ENCODE measurements around the gene DBNDD2. TPM values are rescaled to one million over a fixed set of nuclear protein-coding genes. Genes with fewer than 3 reads are reported as not detected.

DBNDD2 gene
- total and polyA plus RNA-seq, 10 donors, result 15.8 to 38.5 (median 29.2) TPM

DNA sequence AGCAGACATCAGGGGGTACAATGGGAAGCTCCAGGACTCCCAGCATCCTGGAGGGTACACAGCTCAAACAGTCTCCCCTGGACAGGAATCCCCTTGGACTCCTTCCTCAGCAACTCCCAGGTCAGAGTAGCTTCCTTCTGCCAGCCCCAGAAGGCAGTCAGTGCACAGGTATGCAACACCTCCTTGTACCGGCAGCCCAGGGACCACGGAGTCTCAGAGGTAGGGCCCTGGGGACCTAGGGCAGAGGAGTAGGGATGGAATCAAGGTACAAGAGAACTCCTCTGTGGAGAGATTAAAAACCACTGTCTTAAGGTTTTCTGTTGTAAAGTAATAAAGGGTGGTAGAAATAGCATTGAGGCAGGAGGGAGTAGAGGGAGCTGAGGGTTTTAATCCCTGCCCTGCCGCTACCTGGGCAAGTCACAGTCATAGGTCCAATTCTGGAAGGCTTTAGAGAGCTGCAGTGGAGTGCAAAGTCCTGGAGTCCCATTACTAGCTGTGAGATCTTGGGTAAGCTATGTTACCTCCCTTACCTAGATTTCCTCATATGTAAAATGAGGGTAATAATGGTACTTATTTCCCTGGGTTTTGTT lies 37.4 kb upstream of the DBNDD2 start:
- TF ChIP-seq POLR2A (IDR thresholded peaks at IDR 0.05), result no peak
- TF ChIP-seq POLR2AphosphoS5 (IDR thresholded peaks at IDR 0.05), result peak in 1 of 3 donors; percentile 14
- no peaks in the 10 kb centered on the region for H3K27me3 ChIP-seq (replicated peaks in 1 of 7)
- no peaks in the 10 kb centered on the region for H3K9me3 ChIP-seq
- WGBS, 5 donors, result 78 to 95% (median 94%) methylated on average over 3 of the region's 3 CpGs
- intact Hi-C loops (cut with DNase I; ENCODE audit: low total_unique reads), result loop anchor here (5.0 kb wide), 2 partner anchors 47 to 67 kb away; partner anchors contain the start of gene PIGT
- H3K4me1 ChIP-seq, result peaks cover 25 to 88% (median 61%) of the 10 kb centered on the region in 6 donors
- H3K36me3 ChIP-seq, result peaks cover 0 to 60% (median 23%) of the 10 kb centered on the region in 6 donors
- H3K27ac ChIP-seq, result no peak overlapping the region
- H3K4me3 ChIP-seq, result no peak overlapping the region
- DNase-seq, result no peak

DNA sequence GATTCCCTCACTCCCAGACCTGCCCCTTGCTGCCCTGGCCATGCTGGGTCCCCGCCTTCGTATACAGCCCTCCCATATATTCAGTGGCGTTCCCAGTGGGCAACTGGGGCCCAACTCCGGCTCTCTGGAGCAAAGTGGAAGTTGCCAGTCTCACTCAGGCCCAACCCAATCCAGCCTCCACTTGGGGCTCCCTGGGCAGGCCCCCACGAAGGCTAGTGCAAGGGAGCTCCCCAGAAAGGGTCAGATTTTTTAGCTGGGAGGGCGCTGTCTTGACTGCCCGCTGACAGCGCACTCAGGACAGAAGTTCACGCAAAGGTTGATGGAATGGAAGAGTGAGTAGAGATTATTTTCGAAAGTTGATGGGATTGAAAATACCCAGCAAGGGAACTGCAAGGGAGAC lies 35.8 kb upstream of the DBNDD2 start:
- Histone ChIP-seq H3K4me3 (peak overlapping the region in 1 of 8 donors; percentile 72), H3K36me3 (peaks cover 0 to 49% (median 9%) of the 10 kb centered on the region in 6 donors), H3K27me3 (replicated peaks in 1 of 7) (no peaks in the 10 kb centered on the region), H3K4me1 (peaks cover 23 to 73% (median 51%) of the 10 kb centered on the region in 6 donors), H3K27ac (no peak overlapping the region), H3K9me3 (no peaks in the 10 kb centered on the region)
- TF ChIP-seq POLR2AphosphoS5 (IDR thresholded peaks at IDR 0.05) (no peak), POLR2A (IDR thresholded peaks at IDR 0.05) (no peak), CTCF (IDR thresholded peaks at IDR 0.05 in 8 of 11, conservative IDR thresholded peaks at IDR 0.05 in 3 of 11) (no peak)
- intact Hi-C loops (cut with DNase I; ENCODE audit: low total_unique reads), result loop anchor here (5.0 kb wide), 2 partner anchors 45 to 65 kb away; partner anchors contain the start of gene PIGT
- 92 to 97% (median 94%) methylated on average over 10 of the region's 10 CpGs for WGBS, 5 donors
- no peak for DNase-seq

DNA sequence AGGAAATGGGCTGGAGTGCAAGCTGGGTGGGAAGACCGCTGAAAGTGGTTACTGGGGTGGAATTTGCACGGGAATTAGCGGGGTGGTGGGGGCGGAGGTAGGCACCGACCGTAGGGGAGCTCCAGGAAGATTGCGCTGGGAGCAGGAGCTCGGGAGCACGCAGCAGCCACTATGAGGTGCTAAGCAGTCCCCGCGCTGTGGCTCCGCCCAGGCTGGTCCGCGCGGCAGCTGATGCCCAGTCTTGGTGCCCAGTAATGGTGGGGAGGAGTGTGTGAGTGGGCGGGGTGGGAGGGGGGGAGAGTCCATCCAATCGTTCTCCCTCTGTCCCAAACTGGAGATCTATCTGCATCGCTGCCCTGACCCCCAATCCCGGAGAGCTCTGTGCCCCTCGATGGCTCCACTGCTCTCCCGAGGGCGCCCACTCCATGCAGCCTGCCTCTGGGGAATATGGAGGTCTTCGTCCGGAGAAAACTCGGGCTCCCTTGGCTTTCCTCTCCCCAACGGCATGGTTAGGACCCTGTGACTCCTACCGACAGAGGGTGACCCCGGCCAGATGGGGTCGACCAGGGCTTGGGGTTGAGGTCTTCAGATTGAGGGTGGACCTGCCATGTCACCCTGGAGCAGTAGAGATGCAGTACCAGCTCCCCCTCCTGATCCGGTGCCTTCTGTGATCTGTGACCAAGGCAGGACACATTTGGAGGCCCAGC lies 35.3 kb upstream of the DBNDD2 start:
- H3K27me3 ChIP-seq (replicated peaks in 1 of 7), result no peaks in the 10 kb centered on the region
- H3K9me3 ChIP-seq, result no peaks in the 10 kb centered on the region
- DNase-seq, result peak; percentile 82
- intact Hi-C loops (cut with DNase I; ENCODE audit: low total_unique reads), result loop anchor here (5.0 kb wide), 2 partner anchors 45 to 65 kb away; partner anchors contain the start of gene PIGT
- peaks cover 18 to 67% (median 45%) of the 10 kb centered on the region in 6 donors for H3K4me1 ChIP-seq
- peak overlapping the region in 7 of 8 donors; percentile 24 to 72 (median 48) for H3K4me3 ChIP-seq
- TF ChIP-seq CTCF (IDR thresholded peaks at IDR 0.05 in 8 of 11, conservative IDR thresholded peaks at IDR 0.05 in 3 of 11) (no peak), POLR2AphosphoS5 (IDR thresholded peaks at IDR 0.05) (no peak), POLR2A (IDR thresholded peaks at IDR 0.05) (no peak)
- WGBS, 5 donors, result 39 to 59% (median 46%) methylated on average over 20 to 30 of the region's 30 CpGs
- peaks cover 0 to 47% (median 3%) of the 10 kb centered on the region in 6 donors for H3K36me3 ChIP-seq
- peak overlapping the region in 6 of 8 donors; percentile 70 to 85 (median 78) for H3K27ac ChIP-seq

DNA sequence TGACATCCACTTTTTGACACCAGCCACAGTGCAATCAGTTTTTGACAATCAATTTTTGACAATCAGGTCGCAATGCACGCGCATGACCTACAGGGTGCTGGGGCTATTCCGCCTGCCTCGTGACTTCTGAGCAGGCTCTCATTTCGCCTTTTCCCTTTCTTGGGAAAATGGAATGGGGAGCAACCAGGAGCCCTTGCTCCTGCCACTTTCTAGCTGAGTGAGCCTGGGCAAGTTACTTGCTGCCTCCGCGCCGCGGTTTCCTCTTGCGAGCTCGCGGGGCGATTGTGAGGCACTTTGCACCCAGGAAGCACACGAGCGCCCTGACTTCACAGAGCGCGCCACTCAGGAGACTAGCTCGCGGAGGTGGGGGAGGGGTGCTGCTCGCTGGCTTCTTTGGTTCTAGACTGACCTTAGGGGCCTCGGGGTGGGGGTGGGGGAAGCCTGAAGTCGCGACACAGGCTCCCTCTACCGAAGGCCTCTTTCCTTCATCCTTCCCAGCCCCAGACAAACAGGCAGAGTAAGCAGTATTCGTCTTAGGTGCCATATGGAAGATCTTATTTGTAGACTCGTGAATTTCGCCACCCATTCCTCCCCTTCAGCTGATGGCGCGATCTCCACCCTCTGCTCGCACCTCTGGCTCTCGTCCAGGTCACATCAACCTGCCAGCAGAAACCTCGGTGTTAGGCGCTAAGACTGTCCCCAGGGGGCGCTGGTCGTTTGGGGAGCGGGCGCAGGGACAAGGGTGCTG lies 34.6 kb upstream of the DBNDD2 start:
- Histone ChIP-seq H3K27me3 (replicated peaks in 1 of 7) (no peaks in the 10 kb centered on the region), H3K27ac (peak overlapping the region; percentile 5 to 85 (median 75)), H3K9me3 (no peaks in the 10 kb centered on the region), H3K36me3 (peaks cover 0 to 42% (median 0%) of the 10 kb centered on the region in 6 donors), H3K4me3 (peak overlapping the region; percentile 24 to 72 (median 48)), H3K4me1 (peaks cover 14 to 60% (median 38%) of the 10 kb centered on the region in 6 donors)
- DNase-seq, result peak; percentile 97
- TF ChIP-seq CTCF (IDR thresholded peaks at IDR 0.05 in 8 of 11, conservative IDR thresholded peaks at IDR 0.05 in 3 of 11), result peak; percentile 80 to 96 (median 89)
- TF ChIP-seq POLR2A (IDR thresholded peaks at IDR 0.05), result no peak
- TF ChIP-seq POLR2AphosphoS5 (IDR thresholded peaks at IDR 0.05), result peak; percentile 67 to 80 (median 72)
- 3 to 10% (median 5%) methylated on average over 38 of the region's 38 CpGs for WGBS, 5 donors
- intact Hi-C loops (cut with DNase I; ENCODE audit: low total_unique reads), result loop anchor here (5.0 kb wide), 2 partner anchors 44 to 64 kb away; partner anchors contain the start of gene PIGT
